C4-2B (cell line): ENCODE results near the gene RABGAP1.

Source experiments
- CTCF ChIP-seq: fragments of 450-650 bp; conservative IDR thresholded peaks from 2 replicates; pipeline ENCODE4 v1.5.1; 2017; ENCODE audit warnings: mild to moderate bottlenecking
- ZFX ChIP-seq: fragments of 450-650 bp; IDR thresholded peaks from 2 replicates; pipeline ENCODE4 v1.6.1; 2017

- TF ChIP-seq CTCF (no peak), ZFX (no peak)
Measured at GRCh38 chr9:123099548-123099947, 158.7 kb downstream of the RABGAP1 start.
